GM19238 (cell line): ENCODE results near the gene AFG1L.

Experiments
- DNase-seq: peaks from one replicate; pipeline ENCODE4 v3.0.0; 2011; ENCODE audit warnings: low spot score; ENCODE audit not compliant: insufficient read length

AFG1L gene

GRCh38 chr6:108451816-108452215, 157.0 kb downstream of the AFG1L start:
- no peak for DNase-seq

DNA sequence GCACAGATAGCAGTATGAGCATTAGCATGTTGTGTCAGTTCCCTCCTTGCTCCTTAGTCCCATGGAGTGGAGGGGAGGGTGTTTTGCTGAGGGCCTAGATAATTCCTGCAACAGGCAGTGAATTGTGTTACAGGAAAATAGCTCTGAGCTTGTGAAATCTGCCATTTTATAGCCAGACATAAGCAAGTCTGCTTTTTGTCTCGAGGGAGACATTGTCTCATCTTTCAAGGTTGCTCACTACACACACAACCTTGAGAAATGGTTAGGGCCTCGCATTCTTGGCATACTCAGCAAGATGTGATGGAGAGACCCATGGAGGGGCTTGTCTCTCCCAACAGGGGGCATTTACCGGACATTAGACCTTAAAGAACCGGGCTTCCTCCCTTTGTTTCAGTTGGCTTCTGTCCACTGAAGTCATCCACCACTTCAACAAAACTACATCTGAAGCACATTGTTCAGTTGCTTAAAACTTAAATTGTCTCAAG, 157.9 kb downstream of the AFG1L start:
- DNase-seq, result no peak

DNA sequence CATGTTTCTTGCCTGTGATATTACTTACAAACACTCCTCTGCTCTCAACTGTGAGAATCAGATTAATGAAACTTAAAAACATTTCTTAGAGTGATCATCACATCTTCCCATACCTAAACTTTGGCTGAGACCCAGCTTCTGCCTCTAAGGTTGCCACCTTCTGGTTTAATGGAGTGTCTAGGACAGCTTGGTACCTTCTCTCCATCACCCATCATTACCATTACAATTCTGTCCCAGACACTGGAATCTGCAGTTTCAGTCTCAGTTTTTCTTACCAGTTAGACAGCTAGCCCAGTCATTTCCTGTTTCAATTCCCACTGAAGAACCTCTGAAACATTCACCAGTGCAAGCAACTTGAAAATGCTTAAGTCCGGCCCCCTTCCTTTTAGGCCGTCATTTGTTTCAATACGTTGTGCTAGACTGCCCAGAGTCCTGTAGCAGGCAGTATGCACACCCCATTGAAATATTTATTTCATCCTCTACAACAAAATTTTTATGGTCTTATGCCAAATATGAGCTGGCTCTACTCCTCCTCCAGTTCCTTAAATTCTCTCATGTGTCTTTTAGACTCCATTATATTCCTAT, 158.8 kb downstream of the AFG1L start:
- no peak for DNase-seq

DNA sequence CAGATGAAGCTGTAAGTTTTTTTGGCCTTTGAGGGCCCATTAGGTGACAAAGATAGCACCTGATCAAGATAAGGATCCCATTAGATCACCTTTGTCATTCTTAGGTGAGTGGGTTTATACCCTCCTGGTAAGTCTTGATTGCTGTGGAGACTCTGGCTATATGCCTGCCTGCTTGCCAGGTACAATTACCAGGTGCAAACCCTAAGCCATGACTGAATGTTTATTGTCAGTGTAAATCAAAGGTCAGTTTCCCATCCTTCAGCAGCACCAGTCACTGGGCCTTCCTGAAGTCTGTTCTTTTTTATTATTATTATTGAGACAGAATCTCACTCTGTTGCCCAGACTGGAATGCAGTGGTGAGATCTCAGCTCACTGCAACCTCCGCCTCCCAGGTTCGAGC, 159.5 kb downstream of the AFG1L start:
- DNase-seq, result no peak

DNA sequence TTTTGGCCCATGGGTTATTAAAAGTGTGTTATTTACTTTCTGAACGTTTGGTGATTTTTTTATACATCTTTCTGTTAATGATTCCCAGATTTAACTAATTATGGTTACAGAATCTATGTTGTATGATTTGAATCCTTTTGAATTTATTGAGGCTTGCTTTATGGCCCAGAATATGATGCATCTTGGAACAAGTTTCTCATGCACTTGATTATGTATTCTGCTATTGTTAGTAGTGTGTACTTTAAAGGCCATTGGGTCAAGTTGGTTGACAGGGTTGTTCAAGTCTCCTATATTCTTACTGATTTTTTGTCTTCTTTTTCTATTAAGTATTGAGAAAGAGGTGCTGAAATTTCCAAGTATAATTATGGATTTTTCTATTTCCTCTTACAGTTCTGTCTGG, 160.8 kb downstream of the AFG1L start:
- DNase-seq, result no peak

- no peak for DNase-seq
Measured at GRCh38 chr6:108463784-108464183, 168.9 kb downstream of the AFG1L start.

- no peak for DNase-seq
Measured at GRCh38 chr6:108464418-108465097, 169.7 kb downstream of the AFG1L start.

- no peak for DNase-seq
Measured at GRCh38 chr6:108465098-108465495, 170.2 kb downstream of the AFG1L start.

- no peak for DNase-seq
Measured at GRCh38 chr6:108468346-108468745, 173.5 kb downstream of the AFG1L start.

DNA sequence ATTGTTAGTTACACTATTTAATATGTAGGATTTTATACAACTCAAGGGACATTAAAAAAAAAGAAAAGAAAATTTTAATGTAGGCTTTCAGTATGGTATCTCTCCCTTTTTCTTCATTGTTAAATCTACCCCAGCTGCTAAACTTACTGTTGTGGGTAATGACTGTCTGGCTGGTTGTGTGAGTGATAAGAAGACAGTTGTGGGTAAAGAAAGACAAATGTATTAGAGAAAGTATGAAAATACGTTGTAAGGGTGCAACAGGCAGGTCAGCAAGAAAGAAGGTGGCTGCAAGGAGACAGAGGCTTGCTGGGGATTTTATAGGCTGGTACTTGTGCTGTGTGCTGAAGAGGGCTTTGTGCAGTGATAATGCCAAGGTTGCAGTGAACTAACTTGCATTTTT, 174.5 kb downstream of the AFG1L start:
- DNase-seq, result no peak

- DNase-seq, result no peak
Measured at GRCh38 chr6:108473197-108473596, 178.3 kb downstream of the AFG1L start.

DNA sequence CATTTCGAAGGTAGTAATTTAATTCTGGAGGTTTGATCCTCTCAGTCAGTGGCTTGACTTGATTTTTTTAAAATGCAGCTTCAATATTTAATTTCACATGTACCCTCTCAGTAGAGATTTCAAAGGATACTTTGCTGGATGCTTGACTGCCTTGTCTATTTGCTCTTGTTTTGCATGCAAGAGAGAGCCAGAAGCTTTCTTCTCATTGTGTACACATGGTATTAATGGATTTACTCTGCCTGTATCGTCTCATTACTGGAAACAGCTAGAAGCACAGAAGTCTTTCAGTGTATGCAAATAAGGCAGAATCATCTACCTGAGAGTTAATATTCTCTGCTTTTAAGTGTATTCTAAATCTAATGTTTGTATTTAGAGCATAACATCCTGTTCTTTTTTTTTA, 181.5 kb downstream of the AFG1L start:
- no peak for DNase-seq

DNA sequence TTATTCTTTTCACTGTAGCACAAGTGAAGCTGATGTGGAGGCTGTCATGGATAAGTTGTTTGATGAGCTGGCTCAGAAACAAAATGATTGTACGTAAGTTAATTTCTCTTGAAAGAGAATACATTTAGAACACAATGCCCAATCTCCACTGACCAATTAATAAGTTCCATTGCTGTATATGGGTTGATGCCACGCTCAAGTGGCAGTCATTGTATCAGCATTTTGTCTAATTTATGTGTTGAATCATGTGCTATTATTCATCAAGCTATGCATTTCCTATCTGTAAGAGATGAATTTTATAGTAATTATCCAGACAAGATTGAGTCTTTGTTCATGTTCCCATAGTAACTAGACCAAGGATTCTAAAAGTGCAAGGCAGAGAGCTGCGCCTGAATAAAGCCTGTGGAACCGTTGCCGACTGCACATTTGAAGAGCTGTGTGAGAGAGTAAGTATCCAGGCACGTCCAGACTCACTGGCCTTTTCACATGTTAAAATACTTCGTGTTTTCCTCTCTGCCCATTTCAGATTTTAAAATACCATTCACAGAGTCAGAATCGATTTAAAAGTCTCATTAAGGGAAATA, 182.1 kb downstream of the AFG1L start:
- no peak for DNase-seq

GRCh38 chr6:108482559-108482958, 187.7 kb downstream of the AFG1L start:
- no peak for DNase-seq

GRCh38 chr6:108484016-108484415, 189.2 kb downstream of the AFG1L start:
- DNase-seq, result no peak

DNA sequence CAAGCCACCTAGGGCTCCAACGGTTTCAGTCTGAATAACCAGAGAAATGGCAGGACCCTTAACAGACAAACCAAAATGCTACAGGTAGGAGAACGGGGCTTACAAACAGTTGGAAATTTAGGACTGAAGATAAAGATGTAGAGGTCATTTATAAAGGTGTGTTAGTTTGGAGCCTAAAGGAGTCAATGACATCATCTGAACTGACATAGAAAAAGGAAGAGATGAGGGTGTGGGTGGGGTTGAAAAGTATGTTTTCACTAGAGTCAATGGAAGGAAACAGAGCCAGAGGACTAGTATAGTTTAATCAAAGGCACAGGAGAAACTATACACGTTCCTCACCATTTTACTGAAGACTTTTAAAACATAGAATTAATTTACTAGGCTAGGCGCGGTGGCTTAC, 194.8 kb downstream of the AFG1L start:
- DNase-seq, result no peak

DNA sequence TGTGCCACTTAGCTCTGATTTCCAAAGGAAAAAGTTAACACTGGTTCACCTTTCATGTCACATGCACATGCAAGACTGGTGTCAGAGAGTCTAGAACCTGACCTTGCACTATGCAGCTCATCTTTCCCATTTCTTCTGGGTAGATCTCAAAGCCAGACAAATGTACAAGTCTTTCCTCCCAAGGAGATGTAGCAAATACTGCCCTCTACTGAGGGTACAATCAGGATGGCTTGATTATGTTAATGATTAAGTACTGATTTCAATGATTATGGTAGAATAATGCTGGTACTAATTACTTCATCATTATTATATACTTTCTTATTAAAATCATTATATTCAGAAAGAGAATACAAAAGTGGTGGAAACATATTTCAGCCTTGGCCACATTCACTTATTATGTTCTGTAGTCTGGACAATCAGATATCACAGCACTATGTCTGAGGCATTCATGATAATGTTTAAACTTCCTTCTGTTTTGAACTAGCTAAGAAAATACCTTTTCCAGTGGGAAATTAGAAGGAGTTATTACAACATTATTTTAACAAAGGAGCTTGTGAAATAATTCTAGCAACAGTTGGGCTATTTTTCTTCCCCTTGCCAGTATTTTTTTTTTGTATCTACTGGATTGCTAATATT, 197.4 kb downstream of the AFG1L start:
- DNase-seq, result no peak

GRCh38 chr6:108494434-108494833, 199.6 kb downstream of the AFG1L start:
- no peak for DNase-seq

DNA sequence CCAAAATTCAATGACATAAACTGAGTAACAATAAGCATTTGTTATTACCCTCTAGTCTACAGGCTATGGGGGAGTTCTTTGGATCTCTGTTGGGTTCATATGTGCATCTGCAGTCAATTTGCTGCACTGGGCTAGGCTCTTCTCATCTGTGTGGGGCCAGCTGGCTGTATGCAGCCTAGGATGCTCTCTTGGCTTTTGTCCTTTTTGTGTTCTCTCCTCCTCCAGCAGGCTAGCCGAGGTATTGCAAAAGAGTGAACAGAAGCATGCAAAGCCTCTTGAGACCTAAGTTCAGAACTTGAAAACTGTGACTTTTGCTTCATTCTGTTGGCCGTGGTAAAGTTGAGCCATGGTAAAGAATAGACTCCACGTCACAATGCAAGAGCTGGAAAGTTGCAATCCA, 203.0 kb downstream of the AFG1L start:
- no peak for DNase-seq

- DNase-seq, result no peak
Measured at GRCh38 chr6:108501559-108501958, 206.7 kb downstream of the AFG1L start.

DNA sequence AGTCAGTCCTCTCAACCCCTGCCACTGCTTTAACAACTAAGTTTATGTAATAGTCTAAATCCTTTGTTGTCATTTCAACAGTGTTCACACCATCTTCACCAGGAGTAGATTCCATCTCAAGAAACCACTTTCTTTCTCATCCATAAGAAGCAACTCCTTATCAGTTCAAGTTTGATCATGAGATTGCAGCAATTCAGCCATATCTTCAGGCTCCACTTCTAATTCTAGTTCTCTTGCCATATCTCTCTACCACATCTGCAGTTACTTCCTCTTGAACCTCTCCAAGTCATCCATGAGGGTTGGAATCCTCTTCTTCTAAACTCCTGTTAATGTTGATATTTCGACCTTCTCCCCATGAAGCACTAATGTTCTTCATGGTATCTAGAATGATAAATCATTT, 208.0 kb downstream of the AFG1L start:
- no peak for DNase-seq

DNA sequence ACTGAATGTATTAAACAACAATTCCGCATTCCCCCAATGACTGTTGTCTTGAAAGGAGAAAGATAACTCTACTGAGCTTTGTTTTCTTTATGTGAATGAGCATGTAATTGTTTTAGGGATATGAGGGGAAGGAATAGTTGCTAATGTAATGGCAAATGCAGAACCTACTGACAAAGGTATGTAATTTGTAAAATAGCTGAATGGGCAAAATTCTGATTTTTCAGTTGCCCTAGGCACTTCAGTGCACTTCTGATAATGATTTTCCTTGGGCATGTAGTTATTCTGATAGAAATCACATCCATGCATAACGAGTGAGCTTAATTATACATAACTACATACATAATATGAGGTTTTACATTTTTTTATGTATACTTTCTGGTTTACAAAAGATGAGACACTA, 212.5 kb downstream of the AFG1L start:
- no peak for DNase-seq
